AG09309 (cell line): ENCODE measurements around the gene ATRN.

ENCODE experiments used
- DNase-seq: peaks from one replicate; pipeline ENCODE4 v3.0.0-alpha.2; 2010; ENCODE audit warnings: low read depth
- H3K4me3 ChIP-seq: 2 replicates; pipeline ENCODE4 v1.5.1; 2011; ENCODE audit warnings: mild to moderate bottlenecking, low read depth, low read length, moderate library complexity; ENCODE audit not compliant: control insufficient read depth
- CTCF ChIP-seq: IDR thresholded peaks from 2 replicates; pipeline ENCODE4 v1.5.1; 2011; ENCODE audit warnings: mild to moderate bottlenecking, low read depth, low read length, inconsistent platforms; ENCODE audit not compliant: insufficient read depth, control insufficient read depth; ENCODE audit errors: missing control alignments

The ATRN gene

GRCh38 chr20:3628502-3629314 lies 157.9 kb downstream of the ATRN start:
- TF ChIP-seq CTCF = no peak
- no peak for DNase-seq
- H3K4me3 ChIP-seq = no peak overlapping the region

GRCh38 chr20:3629893-3630292 lies 159.1 kb downstream of the ATRN start:
- DNase-seq = no peak
- H3K4me3 ChIP-seq = no peak overlapping the region
- no peak for TF ChIP-seq CTCF

GRCh38 chr20:3630429-3630828 lies 159.6 kb downstream of the ATRN start:
- TF ChIP-seq CTCF = no peak
- no peak overlapping the region for H3K4me3 ChIP-seq
- DNase-seq = no peak

GRCh38 chr20:3631534-3631933 lies 160.7 kb downstream of the ATRN start:
- no peak for DNase-seq
- no peak overlapping the region for H3K4me3 ChIP-seq
- no peak for TF ChIP-seq CTCF

GRCh38 chr20:3632311-3633004 lies 161.6 kb downstream of the ATRN start:
- no peak overlapping the region for H3K4me3 ChIP-seq
- DNase-seq = no peak
- TF ChIP-seq CTCF = no peak

GRCh38 chr20:3633913-3634478 lies 163.2 kb downstream of the ATRN start:
- TF ChIP-seq CTCF = no peak
- DNase-seq = no peak
- no peak overlapping the region for H3K4me3 ChIP-seq
